ENCODE measurements around the gene MOB1B. TPM values are rescaled to one million over a fixed set of nuclear protein-coding genes. Genes with fewer than 3 reads are reported as not detected.

MOB1B gene
- total RNA-seq, 2 donors from 2014 or later = 17.7 to 26.0 TPM

DNA sequence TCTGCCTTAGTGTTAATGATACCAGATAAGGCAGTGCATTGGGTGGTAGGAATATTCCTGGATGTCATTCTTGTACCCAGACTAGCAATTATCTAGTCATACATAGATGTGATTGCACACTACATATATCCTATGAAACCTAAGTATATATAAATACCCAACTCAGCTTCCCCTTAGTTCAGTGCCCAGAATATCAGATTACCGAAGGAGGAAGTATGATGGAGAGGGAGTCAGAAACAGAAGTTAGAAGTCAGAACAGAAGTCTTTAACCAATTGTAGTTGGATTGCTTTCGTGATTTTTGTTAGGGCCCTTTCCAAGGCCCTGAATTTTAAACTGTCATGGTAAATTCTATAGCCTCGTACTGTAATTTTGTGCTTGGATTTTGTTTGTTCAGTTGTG lies 42.9 kb downstream of the MOB1B start:
- ATAC-seq (ENCODE audit: insufficient number of reproducible peaks, low FRiP score, low read depth) = no peak

DNA sequence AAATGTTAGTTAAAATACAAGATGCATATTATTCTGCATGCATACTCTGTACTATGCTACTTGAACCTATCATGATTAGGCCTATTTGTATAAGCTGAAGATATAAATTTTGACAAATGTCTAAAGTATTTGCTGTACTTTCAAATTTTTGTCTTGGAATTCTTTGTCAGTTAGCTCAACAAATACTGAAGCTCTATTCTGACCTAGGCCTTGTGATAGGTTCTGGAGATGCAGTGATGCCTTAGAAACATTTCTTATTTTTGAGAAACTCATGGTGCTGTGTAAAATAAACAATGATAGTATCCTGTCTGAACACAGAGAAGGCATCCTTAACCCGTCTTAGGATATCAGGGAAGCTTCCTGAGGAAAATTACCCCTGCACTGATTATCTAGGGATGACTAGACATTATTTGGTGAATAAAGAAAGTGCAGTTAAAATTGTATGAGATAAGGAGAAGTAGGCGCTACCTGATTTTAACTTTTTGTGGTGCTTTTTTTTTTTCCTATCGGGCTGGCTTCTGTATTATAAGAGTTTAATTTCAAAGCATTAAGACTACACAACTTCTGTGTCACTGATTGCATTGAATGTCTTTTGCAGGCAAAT lies 43.4 kb downstream of the MOB1B start:
- Histone ChIP-seq H3K4me1 (ENCODE audit: control insufficient read depth in 1 of 2, low read depth in 2 of 2) (peaks cover 6 to 22% of the 10 kb centered on the region in 2 donors), H3K9me3 (no peaks in the 10 kb centered on the region), H3K27me3 (replicated peaks; ENCODE audit: insufficient read depth) (no peaks in the 10 kb centered on the region), H3K36me3 (no peaks in the 10 kb centered on the region), H3K27ac (no peak overlapping the region), H3K4me3 (no peak overlapping the region)
- TF ChIP-seq, protein P1, sequence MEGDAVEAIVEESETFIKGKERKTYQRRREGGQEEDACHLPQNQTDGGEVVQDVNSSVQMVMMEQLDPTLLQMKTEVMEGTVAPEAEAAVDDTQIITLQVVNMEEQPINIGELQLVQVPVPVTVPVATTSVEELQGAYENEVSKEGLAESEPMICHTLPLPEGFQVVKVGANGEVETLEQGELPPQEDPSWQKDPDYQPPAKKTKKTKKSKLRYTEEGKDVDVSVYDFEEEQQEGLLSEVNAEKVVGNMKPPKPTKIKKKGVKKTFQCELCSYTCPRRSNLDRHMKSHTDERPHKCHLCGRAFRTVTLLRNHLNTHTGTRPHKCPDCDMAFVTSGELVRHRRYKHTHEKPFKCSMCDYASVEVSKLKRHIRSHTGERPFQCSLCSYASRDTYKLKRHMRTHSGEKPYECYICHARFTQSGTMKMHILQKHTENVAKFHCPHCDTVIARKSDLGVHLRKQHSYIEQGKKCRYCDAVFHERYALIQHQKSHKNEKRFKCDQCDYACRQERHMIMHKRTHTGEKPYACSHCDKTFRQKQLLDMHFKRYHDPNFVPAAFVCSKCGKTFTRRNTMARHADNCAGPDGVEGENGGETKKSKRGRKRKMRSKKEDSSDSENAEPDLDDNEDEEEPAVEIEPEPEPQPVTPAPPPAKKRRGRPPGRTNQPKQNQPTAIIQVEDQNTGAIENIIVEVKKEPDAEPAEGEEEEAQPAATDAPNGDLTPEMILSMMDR (IDR thresholded peaks at IDR 0.05) = no peak
- ATAC-seq (ENCODE audit: insufficient number of reproducible peaks, low FRiP score, low read depth) (no peak), DNase-seq (ENCODE audit: low spot score) (no peak)

More for the DNA sequence above, 42.9 kb downstream of the MOB1B start:
- Histone ChIP-seq H3K4me3 (no peak overlapping the region), H3K9me3 (no peaks in the 10 kb centered on the region), H3K4me1 (ENCODE audit: control insufficient read depth in 1 of 2, low read depth in 2 of 2) (peaks cover 6 to 22% of the 10 kb centered on the region in 2 donors), H3K36me3 (no peaks in the 10 kb centered on the region), H3K27me3 (replicated peaks; ENCODE audit: insufficient read depth) (no peaks in the 10 kb centered on the region), H3K27ac (no peak overlapping the region)
- TF ChIP-seq, protein P1 (IDR thresholded peaks at IDR 0.05) = no peak
- DNase-seq (ENCODE audit: low spot score) = no peak

DNA sequence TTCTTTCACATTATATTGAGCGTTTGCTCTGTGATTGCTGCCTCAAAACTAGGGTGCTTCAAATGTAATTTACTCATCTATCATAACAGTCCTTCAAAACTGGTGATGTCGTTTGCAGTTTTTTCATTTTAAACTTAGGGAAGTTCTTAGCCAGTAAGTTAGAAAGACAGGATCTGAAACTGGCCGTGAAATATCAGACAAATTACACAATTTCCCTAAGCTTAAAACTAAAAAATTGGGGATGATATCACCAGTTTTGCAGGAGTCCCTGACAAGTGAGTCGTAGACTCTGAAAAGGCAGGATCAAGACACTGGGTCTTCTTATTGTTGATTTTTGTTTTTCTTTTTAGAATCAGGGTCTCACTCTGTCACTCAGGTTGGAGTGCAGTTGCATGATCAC lies 44.8 kb downstream of the MOB1B start:
- no peaks in the 10 kb centered on the region for H3K36me3 ChIP-seq
- DNase-seq (ENCODE audit: low spot score) (no peak), ATAC-seq (ENCODE audit: insufficient number of reproducible peaks, low FRiP score, low read depth) (no peak)
- no peaks in the 10 kb centered on the region for H3K9me3 ChIP-seq
- TF ChIP-seq, protein P1 (IDR thresholded peaks at IDR 0.05) = no peak
- no peak overlapping the region for H3K27ac ChIP-seq
- H3K4me3 ChIP-seq = no peak overlapping the region
- H3K27me3 ChIP-seq (replicated peaks; ENCODE audit: insufficient read depth) = no peaks in the 10 kb centered on the region
- H3K4me1 ChIP-seq (ENCODE audit: control insufficient read depth in 1 of 2, low read depth in 2 of 2) = peaks cover 6 to 22% of the 10 kb centered on the region in 2 donors

DNA sequence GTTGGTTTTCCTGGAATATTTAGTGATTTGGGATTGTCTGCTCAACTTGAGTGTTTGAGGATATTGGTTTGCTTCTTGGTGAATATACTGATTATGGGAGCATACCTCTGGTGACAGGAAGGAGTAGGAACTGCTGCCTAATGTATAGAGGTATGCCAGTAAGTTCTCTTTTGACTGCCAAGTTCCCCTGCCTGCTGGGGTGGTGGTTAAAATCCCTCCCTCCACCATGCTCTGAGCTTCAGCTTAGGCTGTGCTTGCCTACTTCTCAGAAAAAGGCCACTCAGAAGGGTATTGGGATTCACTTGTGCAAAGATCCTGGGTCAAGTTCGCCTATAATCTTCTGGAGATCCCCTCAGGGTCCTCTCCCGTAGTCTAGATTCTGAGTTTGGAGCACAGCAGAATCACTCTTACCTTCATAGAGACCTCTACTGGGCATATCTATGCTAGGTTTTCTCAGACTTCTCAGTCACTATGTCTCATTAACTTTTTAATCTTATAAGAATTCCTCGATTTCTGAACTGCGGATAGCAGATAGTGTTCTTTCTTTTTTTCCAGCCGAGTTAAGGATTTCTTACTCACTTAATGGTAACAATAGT lies 46.6 kb downstream of the MOB1B start:
- no peaks in the 10 kb centered on the region for H3K36me3 ChIP-seq
- no peak for ATAC-seq (ENCODE audit: insufficient number of reproducible peaks, low FRiP score, low read depth)
- TF ChIP-seq, protein P1 (IDR thresholded peaks at IDR 0.05) = no peak
- H3K4me1 ChIP-seq (ENCODE audit: control insufficient read depth in 1 of 2, low read depth in 2 of 2) = peaks cover 6 to 22% of the 10 kb centered on the region in 2 donors
- no peaks in the 10 kb centered on the region for H3K9me3 ChIP-seq
- no peak overlapping the region for H3K4me3 ChIP-seq
- no peak for DNase-seq (ENCODE audit: low spot score)
- H3K27me3 ChIP-seq (replicated peaks; ENCODE audit: insufficient read depth) = no peaks in the 10 kb centered on the region
- H3K27ac ChIP-seq = no peak overlapping the region

DNA sequence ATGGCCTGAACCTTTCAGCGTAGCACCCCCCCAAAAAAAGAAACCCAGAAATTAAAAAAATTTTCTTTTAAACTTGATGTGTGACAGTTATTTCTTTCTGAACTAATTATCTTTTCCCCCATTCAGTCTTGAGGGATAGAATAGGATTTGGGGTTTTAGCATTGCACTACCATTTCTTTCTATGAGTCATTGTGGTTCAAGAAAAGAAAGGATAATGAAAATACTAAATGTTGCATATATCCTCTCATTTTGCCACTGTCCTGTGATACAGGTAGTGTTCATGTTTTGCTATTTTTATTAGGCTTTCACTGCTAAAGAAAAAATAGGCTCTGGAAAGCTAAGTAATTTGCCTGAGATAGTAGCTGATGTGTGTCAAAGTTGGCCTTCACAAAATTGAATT lies 51.9 kb downstream of the MOB1B start:
- Histone ChIP-seq H3K27me3 (replicated peaks; ENCODE audit: insufficient read depth) (no peaks in the 10 kb centered on the region), H3K27ac (no peak overlapping the region), H3K4me1 (ENCODE audit: control insufficient read depth in 1 of 2, low read depth in 2 of 2) (peaks cover 9 to 17% of the 10 kb centered on the region in 2 donors), H3K36me3 (no peaks in the 10 kb centered on the region), H3K9me3 (no peaks in the 10 kb centered on the region), H3K4me3 (no peak overlapping the region)
- TF ChIP-seq, protein P1 (IDR thresholded peaks at IDR 0.05) = no peak
- no peak for ATAC-seq (ENCODE audit: insufficient number of reproducible peaks, low FRiP score, low read depth)
- DNase-seq (ENCODE audit: low spot score) = no peak

All from thoracic aorta (tissue), 2 donors.